Measurements from ENCODE around the gene SUDS3.
"Not testable (repeated sequence)": the region's sequence is repeated elsewhere in the genome, so short reads cannot be mapped to it uniquely, and the experiment has no call there.

The SUDS3 gene

DNA sequence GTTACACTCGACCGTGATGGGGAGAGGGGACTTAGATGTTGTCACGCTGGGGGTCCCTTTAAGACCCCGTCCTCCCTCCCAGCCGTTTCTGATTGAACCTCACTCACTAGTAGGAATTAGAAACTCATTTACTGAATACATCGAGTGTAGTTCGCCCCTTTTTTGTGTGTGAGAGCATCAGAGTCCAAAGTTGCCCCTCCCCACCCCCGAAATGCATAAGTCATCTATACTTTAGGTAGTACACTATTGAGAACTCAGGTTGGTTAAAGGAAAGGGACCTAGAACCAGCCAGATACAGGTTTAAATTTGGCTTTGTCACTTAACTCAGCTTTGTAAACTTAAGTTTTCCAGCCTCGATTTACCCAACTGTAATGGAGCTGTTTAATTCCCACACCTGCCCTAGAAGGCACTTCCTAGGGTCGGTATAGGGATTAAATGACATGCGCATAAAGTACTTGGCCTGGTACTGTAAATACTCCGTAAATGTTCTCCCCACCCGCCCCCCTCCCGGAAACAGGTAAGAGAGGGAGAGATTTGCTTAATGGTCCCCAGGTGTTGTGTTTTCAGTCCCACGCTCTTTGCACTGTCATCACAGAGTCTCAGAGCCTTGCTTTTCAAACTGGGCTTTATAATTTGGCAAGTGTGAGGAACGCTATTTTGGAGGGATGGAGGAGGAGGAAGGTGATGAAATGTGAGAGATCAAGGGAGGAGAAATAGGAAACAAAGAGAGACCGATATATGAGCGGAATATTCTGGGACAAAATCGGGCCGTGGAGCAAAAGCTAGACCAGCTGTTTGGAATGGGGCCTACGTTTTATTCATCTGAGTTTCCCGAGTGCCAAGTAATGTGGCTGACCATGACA is 897 bp downstream of the SUDS3 start:
- DNase-seq, result peak in 4 of 42 donors; percentile 18 to 25 (median 23)
- intact Hi-C loops (cut with DNase I), result loop anchor here (5.0 kb wide), 3 partner anchors 240 to 315 kb away; partner anchors contain the start of genes PEBP1 and WSB2

DNA sequence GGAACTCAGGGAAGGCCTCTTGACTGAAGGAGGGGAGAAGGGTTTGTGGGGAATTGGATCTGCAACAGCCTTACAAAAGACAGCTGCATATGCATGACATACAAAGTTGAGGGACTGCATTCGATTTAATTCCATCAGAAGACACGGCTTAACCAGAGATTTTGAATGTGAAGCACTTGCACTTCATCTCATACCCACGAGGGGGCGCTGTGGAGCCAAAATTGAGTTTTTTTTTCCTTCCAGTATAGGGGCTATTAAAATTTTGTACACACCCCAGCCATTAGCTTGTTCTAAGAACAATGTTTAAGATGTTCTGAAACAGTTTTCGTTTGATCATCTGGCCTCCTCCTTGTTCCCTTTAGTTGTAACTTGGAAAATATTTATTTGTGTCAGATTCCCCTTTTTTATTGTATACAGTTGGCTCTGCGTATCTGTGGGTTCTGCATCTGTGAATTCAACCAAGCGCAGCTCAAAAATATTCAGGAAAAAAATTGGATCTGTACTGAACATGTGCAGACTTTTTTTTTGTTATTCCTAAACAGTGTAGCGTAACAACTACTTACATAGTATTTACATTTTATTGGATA is 1.6 kb downstream of the SUDS3 start:
- intact Hi-C loops (cut with DNase I), result loop anchor here (5.0 kb wide), 3 partner anchors 241 to 316 kb away; partner anchors contain the start of genes PEBP1 and WSB2
- peak in 41 of 42 donors; percentile 38 to 90 (median 76) for DNase-seq

DNA sequence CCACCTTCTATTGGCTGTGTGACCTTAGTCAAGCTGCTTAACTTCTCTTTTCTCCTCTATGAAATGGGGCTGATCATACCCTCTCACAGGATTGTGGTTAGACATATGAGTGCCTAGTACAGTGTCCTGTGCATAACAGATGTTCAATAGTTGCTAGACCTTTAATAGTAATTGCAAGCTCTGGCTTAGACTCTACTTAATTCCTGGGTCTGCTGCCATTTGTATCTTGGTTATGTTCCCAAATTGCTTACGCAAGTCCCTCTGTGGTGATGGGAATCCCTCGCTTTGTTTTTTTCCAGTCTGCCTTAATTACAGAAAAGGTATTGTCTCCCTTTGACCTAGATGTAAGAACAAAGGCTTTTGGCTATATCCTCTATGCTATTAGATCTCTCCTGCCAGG is 15.1 kb downstream of the SUDS3 start:
- no peak for DNase-seq
- intact Hi-C loops (cut with DNase I), result no loop called here

DNA sequence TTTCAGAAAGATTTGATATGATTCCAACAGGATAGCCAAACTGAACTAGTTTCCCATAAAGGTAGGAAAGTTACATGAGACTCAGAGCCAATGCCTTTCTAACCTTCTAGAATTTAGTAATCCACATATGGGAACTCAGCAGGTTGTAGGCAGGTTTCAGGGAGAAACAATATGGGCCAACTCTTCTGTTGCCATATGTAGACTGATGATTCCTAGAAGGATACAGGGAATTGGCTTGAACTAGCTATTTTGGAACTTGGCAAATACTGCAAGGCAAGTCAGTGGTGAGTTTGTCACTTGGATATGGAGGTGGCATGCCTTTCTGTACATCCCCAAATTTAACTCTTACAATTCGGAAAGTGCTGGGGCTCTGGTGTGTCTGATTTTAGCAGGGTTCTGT is 15.5 kb downstream of the SUDS3 start:
- intact Hi-C loops (cut with DNase I), result no loop called here
- no peak for DNase-seq

DNA sequence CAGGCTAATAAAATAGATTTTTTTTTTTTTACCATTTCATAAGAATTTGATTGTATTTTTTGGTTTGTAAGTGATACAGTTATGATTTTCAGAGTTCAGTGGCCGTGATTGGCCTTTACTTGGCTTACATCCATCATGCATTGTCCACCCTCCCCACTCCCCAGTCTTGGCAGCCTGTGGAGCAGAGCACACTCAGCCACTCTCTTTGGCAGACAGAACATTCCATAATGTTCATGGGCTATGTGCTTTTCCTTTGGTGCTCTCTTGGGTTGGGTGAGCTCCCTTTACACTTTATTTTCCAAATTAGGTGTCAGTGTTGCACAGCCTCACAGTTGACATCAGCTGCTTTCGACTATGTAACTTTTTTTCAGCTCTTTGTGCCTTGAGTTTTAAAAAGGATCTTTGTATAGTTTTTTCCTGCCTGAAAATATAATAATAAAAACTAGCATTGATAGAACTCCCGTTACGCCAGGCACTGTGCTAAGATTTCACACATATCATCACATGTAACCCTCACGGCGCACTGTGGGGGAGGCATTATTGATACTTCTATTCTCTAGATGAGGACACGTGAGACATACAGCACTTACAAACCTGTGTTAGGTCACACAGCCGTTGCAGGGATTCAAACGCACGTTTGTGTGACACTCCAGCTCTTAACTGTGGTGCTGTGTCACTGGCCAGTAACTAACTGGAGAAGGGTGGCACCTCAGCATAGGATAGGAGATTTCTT is 21.5 kb downstream of the SUDS3 start:
- intact Hi-C loops (cut with DNase I), result no loop called here
- DNase-seq, result peak in 28 of 42 donors; percentile 8 to 67 (median 36)

DNA sequence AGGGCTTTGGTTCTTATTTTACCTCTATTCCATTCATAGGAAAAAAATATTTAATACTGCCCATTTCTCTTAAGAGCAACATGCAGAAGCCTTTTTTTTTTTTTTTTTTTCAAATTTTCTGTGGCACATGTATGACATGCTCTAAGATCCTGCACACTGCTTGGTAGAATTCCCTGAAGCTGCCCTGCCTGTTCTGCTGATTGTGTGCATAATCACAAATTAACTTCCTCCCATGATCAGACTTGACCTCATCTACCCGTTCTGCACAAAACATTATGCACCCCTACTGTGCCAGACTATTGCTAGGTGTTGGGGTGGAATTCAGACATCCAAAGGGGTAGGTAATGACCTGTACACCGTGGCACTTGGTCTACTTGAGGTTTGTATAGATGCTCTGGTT is 22.2 kb downstream of the SUDS3 start:
- intact Hi-C loops (cut with DNase I), result no loop called here
- no peak for DNase-seq

DNA sequence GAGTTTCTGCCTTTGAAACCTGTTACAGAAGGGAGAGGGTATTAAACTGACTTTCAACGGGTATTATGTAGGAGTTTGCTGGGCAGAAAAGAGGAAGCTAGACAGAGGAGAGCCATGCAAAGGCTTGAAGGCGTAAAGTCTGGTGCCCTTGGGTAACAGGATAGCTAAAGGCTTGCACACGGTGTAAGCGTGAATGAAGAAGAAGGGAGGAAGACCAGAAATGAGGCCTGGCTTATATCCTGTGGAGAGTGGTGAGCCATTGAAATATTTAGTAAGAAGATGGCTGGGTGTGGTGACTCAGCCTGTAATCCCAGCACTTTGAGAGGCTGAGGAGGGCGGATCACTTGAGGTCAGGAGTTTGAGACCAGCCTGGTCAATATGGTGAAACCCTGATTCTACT is 22.6 kb downstream of the SUDS3 start:
- intact Hi-C loops (cut with DNase I), result no loop called here
- DNase-seq, result no peak

DNA sequence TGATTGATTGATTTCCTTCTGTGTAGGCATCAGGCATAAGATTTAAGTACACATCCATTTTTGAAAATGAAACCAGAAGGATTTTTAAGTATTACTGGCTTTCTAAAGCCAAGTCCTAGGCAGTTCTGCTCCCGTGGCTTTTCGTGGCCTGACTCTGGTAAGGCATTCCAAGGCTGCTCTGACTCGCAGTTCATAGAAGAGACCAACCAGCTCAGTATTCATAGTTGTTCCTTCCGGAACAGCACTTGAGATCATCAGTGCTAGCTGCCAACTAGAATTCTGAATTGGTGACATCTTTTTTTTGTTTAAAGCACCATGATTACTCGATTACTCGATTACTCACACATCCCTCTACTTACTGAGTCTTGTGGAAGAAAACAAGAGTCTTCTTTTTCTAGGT is 25.9 kb downstream of the SUDS3 start:
- DNase-seq, result peak in 9 of 42 donors; percentile 9 to 65 (median 19)

DNA sequence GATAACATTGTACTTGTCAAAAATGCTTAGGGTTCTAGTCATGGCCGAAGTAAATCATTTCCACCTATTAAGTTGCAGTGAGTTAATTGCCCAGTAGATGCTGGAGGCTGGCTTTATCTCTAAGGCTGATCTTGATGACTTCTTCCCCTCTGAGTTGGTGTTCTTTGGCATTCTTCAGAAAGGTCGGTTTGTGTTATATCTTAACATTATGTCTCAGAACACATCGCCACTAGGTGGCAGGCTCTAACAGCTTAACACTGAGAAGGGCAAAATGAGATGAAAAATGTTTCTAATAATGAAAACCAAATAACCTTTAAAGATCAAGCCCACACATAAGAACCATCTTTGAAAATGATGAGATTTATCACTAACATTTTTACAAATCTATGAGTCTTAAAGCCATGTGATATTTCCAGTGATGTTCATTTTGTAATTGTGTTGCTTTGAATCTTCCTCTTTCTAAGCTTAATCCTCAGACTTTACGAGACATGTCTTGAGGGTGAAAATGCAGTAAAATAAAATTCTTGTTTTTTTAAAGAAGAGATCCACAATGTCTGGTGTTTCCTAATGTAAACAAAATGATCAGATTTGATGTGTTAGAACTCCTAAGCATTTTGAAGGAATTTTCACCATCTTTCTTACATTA is 28.6 kb downstream of the SUDS3 start:
- DNase-seq, result peak in 41 of 42 donors; percentile 39 to 91 (median 75)
- intact Hi-C loops (cut with DNase I), result no loop called here

More for the DNA sequence above, 25.9 kb downstream of the SUDS3 start:
- intact Hi-C loops (cut with DNase I), result no loop called here

DNA sequence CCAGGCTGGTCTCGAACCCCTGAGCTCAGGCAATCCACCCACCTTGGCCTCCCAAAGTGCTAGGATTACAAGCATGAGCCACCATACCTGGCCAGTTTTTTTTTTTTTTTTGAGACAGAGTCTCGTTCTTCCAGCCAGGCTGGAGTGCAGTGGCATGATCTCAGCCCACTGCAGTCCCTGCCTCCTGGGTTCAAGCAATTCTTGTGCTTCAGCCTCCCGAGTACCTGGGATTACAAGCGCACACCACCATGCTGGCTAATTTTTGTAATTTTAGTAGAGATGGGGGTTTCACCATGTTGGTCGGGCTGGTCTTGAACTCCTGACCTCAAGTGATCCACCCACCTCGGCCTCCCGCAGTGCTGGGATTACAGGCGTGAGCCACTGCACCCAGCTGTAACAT is 31.9 kb downstream of the SUDS3 start:
- DNase-seq; intact Hi-C loops (cut with DNase I): not testable (repeated sequence)

DNA sequence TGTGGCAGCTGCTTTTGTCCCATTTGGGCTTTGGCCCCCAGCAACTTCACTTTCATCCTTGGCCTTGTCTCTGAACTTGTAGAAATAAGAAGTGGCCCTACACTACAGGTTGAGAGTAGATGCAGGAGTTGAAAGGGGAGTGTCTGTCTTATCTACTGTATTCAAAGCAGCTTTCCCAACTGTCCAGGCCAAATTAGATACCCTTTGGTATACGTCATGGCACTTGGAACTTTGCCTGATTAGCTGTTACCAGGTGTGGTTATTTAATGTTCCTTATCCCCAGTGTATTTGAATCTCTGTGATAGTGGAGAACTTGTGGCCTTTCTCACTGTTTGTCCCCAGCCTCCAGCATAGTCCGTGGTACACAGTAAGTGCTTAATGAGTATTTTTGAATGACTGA is 33.5 kb downstream of the SUDS3 start:
- intact Hi-C loops (cut with DNase I), result no loop called here
- DNase-seq, result no peak

DNA sequence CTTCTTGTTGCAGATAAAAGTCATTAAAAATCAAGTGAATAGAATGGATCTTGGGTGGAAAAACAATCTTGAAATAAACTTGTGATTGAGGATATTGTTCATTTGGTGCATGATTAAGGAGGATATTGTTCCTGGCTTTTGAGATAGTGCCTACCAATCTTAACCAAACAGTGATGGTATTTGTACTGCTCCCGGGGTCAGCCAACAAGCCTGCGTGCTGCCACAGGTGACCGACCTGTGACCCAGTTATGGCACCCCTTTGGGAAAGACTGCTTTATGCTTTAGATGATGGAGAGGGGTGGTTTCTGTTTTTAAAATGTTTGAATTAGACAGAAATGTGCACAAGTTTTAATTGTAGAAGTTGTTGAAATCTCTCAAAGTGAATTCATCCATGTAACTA is 41.6 kb downstream of the SUDS3 start:
- DNase-seq, result no peak
- intact Hi-C loops (cut with DNase I), result no loop called here

DNA sequence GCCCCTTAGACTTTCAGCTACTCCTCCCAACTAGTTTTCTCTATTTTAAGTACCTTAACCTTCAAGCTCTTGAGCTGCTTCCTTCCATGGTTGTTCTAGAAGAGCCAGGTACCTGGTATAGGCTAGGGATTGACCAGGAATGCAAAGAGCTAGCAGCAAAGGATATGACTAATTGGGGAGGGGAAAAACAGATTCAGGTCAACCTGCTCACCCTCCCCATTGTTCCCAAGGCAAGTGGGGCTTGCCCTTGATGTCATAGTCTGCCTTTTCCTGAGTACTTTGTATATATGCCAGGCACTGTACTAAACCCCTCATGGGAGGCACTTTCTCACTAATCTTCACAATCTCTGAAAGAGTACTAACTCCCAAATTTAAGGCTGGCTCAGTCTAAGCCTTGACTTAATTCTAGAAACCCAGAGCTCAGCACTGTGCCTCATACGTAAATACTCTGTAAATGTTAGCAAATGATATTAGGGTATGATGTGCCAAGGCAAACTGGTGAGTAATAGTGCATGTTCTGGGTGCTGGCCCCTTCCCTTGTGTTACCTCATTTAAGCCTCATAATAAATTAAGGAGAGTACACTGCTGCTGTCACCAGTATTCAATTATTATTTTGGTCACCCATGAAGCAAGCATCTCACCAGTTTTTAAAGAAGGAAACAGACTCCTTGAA is 42.2 kb downstream of the SUDS3 start:
- DNase-seq, result no peak
- intact Hi-C loops (cut with DNase I), result no loop called here

DNA sequence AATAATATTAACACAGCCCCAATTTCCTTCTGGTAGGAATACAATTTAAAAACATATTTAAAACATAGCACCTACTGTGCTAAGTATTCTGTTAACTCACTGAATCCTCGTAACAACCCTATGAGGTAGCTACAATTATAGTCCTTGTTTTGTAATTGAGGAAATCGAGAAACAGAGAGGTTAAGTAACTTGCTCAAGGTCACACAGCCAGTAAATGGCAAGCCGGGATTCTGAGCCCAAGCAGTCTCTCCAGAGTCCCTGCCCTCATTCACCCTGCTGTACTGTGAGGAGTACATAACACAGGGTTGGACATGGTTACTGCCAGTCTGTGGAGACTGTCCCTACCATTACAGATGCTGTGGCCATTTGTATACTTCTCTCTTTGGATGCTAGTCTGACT is 44.3 kb downstream of the SUDS3 start:
- DNase-seq, result no peak
- intact Hi-C loops (cut with DNase I), result no loop called here

DNA sequence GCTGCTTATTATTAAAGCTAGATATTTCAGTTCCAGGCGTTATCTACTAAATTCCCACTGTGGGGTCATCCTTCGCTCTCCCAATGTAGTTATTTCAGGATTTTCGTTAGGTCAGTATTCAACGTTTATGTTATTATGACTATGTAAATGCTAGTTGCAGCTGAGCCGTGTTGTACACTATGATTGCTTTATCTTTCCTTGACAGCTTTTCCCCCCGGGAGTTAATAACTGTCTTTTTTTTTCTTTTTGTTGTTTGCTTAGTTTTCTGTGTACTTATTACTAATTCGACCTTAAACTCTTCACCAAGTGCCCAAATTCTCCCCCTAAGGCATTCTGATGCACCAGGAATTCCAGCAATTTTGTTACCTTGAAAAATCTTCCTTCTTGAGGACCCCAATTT is 48.5 kb downstream of the SUDS3 start:
- DNase-seq, result no peak
- intact Hi-C loops (cut with DNase I), result no loop called here

DNA sequence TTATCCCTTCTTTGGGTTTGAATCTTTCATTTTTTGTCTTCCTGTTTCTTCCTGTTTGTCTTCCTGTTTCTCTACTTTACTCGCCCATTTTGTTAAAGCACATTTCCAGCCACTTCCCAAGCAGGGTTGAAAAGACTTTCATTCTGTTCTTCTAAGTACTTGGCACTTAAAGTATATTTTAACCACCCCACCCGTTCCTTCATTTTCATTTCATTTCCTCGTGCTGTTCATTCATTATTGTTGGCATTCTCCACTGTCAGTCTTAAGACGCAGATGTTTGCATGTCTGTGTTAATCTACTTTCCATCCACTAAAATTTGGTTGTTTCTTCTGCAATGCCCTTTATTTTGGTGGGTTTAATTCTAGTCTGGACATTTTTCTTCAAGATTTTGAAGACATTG is 49.0 kb downstream of the SUDS3 start:
- intact Hi-C loops (cut with DNase I), result no loop called here

DNA sequence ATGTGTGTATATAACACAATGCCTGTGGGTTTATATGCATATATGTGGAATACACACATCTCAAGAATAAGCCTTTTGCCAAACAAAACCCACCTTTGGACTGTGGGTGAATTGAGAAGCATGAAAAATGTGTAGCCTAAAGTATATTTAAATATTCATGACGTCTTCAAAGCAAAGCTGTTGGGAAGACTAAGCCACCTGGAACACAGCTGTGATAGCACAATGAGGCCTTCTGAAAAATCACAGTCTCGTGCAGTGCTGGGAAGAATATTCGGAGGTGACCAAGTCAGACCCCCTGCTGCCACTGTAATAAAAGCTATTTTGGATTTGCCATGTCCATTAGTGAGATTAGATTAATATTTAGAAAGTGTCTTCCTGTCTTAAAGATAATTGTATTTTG is 51.5 kb downstream of the SUDS3 start:
- intact Hi-C loops (cut with DNase I), result no loop called here
- DNase-seq, result no peak

More for the DNA sequence above, 49.0 kb downstream of the SUDS3 start:
- no peak for DNase-seq

DNA sequence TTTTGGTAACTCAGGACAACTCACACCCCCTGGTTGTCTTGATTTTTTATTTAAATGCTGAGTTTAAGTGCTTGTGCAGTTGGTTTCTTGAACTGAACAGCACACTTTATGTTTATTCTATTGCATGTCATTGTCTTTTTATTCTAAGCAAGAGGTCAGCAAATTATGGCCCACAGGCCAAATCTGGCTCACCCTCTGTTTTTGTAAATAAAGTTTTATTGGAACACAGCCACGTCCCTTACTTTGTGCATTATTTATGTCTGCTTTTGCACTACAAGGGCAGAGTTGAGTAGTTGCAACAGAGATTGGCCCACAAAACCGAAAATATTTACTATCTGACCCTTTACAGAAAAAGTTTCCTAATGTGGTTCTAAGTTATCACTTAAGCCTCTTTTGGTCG is 52.3 kb downstream of the SUDS3 start:
- no peak for DNase-seq
- intact Hi-C loops (cut with DNase I), result no loop called here

All from head of caudate nucleus (tissue), 42 donors.